Fibroblast of lung (primary cell): ENCODE results near the gene POLN.

Experiments used
- CTCF ChIP-seq, 2 donors: IDR thresholded peaks in 1 of 2; conservative IDR thresholded peaks in 1 of 2; 1 replicate in 1 of 2; 2 replicates in 1 of 2; pipeline ENCODE4 v1.5.1; 2011 to 2012; ENCODE audit warnings: low read length in 2 of 2, control low read depth in 1 of 2, inconsistent platforms in 1 of 2, low read depth in 1 of 2, mild to moderate bottlenecking in 1 of 2
- EZH2 ChIP-seq: IDR thresholded peaks from 2 replicates; pipeline ENCODE4 v1.5.1; 2012; ENCODE audit warnings: low read length, control low read depth, mild to moderate bottlenecking; ENCODE audit errors: missing control alignments

GRCh38 chr4:2219233-2219760 is 22.6 kb downstream of the POLN start:
- TF ChIP-seq CTCF (conservative IDR thresholded peaks at IDR 0.05 in 1 of 2, IDR thresholded peaks at IDR 0.05 in 1 of 2; ENCODE audit: low read depth in 1 of 2, low read length in 2 of 2), result no peak
- TF ChIP-seq EZH2, result no peak
